ENCODE results near the gene KRTAP4-12.
"Not testable (repeated sequence)": the region's sequence is repeated elsewhere in the genome, so short reads cannot be mapped to it uniquely, and the experiment has no call there.

GRCh38 chr17:41108728-41109386 lies 15.1 kb downstream of the KRTAP4-12 start:
- not testable (repeated sequence) for TF ChIP-seq EZH2phosphoT487 (IDR thresholded peaks at IDR 0.05; ENCODE audit: low read depth, severe bottlenecking, unreplicated experiment); CTCF (IDR thresholded peaks at IDR 0.05; ENCODE audit: poor library complexity)
